AG20443 (cell line): ENCODE measurements around the gene IDUA.

ENCODE experiments used
- DNase-seq: peaks from one replicate; pipeline ENCODE4 v3.0.0; 2012; ENCODE audit warnings: low spot score, mixed read lengths

IDUA gene

GRCh38 chr4:956531-957230, 30.2 kb upstream of the IDUA start:
- no peak for DNase-seq

GRCh38 chr4:957231-957580, 29.6 kb upstream of the IDUA start:
- DNase-seq, result no peak

- DNase-seq, result no peak
These were observed 29.1 kb upstream of the IDUA start for GRCh38 chr4:957581-958313.

- DNase-seq, result no peak
These were observed 28.6 kb upstream of the IDUA start for GRCh38 chr4:958314-958665.

DNA sequence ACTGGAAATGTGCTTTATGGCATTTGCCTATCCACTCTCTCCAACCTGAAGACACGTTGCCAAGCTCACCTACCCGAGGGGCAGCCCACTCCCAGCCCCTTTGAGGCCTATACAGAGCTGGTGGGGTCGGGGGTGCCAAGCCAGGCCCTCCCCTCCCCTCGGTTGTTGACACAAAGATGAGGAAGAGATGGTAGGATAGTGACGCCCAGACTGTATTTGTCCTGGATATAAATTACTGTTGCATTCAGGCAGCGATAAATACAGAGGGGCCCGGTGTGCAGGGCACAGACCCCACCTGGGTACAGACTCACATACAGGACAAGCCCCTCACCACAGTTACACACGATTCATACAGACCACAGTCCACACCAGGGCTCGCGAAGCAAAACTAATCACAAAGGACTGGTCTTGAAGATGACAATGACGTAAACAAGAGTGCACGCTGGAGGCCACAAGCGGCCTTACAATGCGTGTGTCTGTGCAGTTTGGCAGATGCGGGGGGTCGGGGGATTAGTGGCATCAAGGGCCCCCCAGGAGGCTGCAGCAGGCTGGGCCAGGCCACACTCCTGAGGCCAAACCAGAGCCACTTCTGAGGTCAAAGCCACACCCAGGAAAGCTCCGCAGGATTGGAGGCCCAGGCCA, 28.0 kb upstream of the IDUA start:
- DNase-seq, result no peak

GRCh38 chr4:959338-960139, 27.3 kb upstream of the IDUA start:
- DNase-seq, result no peak

GRCh38 chr4:960140-960635, 26.7 kb upstream of the IDUA start:
- DNase-seq, result no peak

GRCh38 chr4:960636-961350, 26.1 kb upstream of the IDUA start:
- DNase-seq, result no peak

DNA sequence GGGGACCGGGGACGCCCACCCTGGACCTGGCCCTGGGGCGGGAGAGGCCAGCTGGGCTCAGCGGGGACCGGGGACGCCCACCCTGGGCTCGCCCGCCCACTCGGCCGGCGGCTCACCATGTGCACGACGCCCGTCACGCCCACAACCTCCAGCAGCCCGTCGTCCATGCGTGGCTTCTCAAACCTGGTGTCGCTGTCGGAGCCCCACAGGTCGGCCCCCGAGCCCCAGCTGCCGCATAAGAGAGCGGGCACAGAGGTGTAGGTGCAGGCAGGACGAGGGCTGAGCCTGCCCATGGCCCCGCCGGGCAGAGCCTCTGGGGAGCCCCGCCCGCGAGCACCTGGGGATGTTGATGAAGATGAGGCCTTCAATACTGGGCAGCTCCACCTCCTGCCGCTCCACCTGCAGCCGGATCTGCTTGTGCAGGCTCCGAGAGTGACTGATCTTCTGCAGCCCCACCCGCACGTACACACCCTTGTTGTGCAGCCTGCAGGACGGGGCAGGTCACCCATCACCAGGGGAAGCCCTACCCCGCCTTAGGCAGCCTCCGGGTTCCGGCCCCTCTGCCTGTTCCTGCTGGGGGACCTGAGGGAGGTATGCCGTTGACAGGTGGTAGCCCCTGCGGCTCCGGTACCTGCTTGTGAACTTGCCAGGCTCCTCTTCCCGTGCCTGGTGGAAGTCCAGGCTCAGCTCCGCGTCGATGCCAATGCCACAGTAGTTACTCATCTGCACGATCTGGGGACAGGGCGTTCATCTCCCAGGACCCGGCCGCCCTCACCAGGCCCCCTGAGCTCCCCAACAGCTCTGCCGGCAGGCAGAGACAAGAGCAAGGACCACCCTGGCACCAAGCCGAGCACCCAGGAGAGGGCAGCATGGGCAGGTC, 25.3 kb upstream of the IDUA start:
- no peak for DNase-seq

- no peak for DNase-seq
These were observed 24.3 kb upstream of the IDUA start for GRCh38 chr4:962231-963208.

DNA sequence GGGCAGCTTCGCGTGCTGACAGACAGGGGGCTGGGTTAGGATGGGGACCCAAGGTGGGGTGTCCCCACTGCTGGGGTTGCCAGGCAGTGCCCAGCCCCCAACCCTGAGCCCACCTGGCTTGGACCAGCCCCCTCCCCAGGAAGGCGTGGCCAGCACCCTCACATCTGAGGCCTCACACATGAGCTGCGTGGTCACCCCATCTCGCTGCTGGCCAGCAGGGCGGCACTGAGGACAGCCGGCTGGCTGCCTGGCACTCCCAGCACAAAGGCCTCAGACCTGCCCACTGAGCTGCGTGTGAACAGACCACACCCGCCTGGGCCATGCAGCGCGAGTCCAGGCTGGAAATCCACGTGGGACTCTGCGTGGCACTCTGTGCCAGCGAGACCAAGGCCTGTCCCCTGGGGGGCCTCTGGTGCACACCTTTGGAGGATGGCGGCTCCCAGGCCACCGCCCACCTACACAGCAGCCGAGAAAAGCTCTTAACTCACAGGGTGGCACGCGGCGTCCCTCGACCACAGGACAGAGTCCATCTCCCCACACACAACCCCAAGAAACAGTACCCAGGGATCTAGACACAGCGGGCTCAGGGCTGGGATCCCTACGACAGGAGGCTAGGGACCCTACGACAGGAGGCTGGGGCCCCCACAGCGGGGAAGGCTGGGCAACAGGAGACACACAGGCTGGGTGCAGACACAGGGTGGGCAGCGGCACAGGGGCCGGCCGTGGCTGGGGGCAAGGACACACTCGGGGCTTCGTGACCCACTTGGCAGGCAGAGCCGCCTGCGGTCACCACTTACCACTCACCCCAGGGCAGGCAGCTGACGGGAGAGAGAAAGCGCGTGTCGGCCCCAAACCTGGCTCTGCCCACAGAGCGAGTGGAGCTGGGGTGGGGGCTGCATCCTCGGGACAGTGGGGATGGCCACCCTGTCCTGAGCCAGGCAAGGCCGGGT, 23.3 kb upstream of the IDUA start:
- no peak for DNase-seq

DNA sequence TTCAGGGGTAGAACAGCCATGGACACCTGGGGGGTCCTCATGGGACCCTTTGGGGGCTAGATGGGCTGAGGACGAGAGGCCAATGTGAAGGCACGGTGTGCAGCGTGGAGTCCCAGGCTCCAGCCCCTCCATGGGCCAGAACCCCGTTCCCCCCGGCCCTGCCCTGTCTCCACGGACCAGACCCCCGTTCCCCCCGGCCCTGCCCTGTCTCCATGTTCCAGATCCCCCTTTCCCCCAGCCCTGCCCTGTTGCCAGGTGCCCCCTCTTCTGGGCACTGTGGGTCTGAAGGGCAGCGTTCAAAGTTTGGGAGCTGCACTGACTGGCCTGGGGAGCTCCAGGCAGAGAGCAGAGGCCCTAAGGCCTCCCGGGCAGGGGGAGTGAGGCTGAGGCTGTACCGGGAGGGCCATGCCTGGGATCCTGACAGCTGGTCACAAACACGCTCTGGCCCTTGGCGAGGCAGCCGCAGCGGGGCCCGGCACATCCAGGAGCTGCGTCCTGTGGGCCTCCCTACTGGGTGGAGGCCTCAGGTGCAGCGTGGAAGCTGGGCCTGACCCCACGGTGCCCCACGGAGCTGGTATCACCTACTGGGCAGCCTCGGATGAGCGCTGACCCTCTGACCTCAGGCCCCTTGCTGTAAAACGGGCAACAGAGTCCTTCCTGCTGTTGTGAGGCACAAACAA, 22.4 kb upstream of the IDUA start:
- no peak for DNase-seq

GRCh38 chr4:965048-965765, 21.6 kb upstream of the IDUA start:
- no peak for DNase-seq

DNA sequence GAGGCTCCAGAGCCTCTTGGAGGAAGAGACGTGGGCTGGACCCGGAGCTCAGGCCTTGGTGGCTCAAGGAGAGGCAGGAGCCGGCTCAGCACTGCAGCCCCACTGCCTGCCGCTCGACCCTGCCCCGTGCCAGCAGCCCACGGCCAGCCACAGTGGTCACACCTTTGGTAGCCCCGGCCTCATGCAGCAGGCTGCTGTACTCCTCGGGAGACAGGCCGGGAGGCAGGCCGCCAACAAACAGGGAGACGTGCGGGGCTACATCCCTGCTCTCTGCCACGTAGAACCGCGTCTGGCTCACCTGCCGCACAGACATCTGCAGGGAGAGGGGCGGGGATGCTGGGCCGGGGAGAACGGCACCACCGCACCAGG, 21.1 kb upstream of the IDUA start:
- DNase-seq, result no peak

GRCh38 chr4:966266-967112, 20.4 kb upstream of the IDUA start:
- DNase-seq, result no peak
